HL-60 (cell line): ENCODE data around the gene ART1.

ENCODE experiments used
- POLR2AphosphoS5 ChIP-seq: IDR thresholded peaks from 2 replicates; pipeline ENCODE4 v1.6.1; 2012; ENCODE audit warnings: low read depth
- SPI1 ChIP-seq: IDR thresholded peaks from 2 replicates; pipeline ENCODE4 v1.6.1; 2012; ENCODE audit warnings: low read depth, mild to moderate bottlenecking, borderline replicate concordance
- TF ChIP-seq, protein P1 (sequence below): IDR thresholded peaks from one replicate; pipeline ENCODE4 v1.5.1; 2011; ENCODE audit warnings: low read length, control low read depth, inconsistent platforms; ENCODE audit not compliant: insufficient read depth
- TF ChIP-seq, protein P2 (sequence below): IDR thresholded peaks from 2 replicates; pipeline ENCODE4 v1.6.1; 2012; ENCODE audit warnings: low read depth; ENCODE audit not compliant: insufficient replicate concordance

DNA sequence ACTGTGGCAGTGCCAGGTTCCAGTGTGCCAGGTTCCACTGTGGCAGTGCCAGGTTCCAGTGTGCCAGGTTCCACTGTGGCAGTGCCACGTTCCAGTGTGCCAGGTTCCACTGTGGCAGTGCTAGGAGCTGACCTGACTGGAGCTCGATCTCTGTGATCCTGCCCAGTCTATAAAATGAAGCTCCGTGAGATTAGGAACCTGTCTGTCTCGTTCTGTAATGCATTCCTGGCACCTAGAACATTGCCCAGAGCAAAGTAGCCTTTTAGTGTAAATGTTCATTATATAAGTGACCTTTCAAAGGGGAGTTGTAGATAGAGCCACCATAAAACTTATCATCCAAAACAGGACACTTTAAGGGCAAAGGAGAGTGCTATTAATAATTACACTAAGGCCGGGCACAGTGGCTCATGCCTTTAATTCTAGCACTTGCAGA is 39.1 kb upstream of the ART1 start:
- TF ChIP-seq, protein P1, sequence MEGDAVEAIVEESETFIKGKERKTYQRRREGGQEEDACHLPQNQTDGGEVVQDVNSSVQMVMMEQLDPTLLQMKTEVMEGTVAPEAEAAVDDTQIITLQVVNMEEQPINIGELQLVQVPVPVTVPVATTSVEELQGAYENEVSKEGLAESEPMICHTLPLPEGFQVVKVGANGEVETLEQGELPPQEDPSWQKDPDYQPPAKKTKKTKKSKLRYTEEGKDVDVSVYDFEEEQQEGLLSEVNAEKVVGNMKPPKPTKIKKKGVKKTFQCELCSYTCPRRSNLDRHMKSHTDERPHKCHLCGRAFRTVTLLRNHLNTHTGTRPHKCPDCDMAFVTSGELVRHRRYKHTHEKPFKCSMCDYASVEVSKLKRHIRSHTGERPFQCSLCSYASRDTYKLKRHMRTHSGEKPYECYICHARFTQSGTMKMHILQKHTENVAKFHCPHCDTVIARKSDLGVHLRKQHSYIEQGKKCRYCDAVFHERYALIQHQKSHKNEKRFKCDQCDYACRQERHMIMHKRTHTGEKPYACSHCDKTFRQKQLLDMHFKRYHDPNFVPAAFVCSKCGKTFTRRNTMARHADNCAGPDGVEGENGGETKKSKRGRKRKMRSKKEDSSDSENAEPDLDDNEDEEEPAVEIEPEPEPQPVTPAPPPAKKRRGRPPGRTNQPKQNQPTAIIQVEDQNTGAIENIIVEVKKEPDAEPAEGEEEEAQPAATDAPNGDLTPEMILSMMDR: no peak
- TF ChIP-seq POLR2AphosphoS5 (no peak), SPI1 (no peak)
- TF ChIP-seq, protein P2, sequence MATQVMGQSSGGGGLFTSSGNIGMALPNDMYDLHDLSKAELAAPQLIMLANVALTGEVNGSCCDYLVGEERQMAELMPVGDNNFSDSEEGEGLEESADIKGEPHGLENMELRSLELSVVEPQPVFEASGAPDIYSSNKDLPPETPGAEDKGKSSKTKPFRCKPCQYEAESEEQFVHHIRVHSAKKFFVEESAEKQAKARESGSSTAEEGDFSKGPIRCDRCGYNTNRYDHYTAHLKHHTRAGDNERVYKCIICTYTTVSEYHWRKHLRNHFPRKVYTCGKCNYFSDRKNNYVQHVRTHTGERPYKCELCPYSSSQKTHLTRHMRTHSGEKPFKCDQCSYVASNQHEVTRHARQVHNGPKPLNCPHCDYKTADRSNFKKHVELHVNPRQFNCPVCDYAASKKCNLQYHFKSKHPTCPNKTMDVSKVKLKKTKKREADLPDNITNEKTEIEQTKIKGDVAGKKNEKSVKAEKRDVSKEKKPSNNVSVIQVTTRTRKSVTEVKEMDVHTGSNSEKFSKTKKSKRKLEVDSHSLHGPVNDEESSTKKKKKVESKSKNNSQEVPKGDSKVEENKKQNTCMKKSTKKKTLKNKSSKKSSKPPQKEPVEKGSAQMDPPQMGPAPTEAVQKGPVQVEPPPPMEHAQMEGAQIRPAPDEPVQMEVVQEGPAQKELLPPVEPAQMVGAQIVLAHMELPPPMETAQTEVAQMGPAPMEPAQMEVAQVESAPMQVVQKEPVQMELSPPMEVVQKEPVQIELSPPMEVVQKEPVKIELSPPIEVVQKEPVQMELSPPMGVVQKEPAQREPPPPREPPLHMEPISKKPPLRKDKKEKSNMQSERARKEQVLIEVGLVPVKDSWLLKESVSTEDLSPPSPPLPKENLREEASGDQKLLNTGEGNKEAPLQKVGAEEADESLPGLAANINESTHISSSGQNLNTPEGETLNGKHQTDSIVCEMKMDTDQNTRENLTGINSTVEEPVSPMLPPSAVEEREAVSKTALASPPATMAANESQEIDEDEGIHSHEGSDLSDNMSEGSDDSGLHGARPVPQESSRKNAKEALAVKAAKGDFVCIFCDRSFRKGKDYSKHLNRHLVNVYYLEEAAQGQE: no peak
